Urothelium cell line (cell line): ENCODE results near the gene MLPH.

Experiments used
- DNase-seq: peaks from one replicate; pipeline ENCODE4 v3.0.0; 2011; ENCODE audit warnings: low spot score, mixed read lengths
- FAIRE-seq: peaks from 2 replicates; lab custom pipeline; 2011; peaks lifted over from hg19 to GRCh38; lab: Jason Lieb, UNC

The MLPH gene

DNA sequence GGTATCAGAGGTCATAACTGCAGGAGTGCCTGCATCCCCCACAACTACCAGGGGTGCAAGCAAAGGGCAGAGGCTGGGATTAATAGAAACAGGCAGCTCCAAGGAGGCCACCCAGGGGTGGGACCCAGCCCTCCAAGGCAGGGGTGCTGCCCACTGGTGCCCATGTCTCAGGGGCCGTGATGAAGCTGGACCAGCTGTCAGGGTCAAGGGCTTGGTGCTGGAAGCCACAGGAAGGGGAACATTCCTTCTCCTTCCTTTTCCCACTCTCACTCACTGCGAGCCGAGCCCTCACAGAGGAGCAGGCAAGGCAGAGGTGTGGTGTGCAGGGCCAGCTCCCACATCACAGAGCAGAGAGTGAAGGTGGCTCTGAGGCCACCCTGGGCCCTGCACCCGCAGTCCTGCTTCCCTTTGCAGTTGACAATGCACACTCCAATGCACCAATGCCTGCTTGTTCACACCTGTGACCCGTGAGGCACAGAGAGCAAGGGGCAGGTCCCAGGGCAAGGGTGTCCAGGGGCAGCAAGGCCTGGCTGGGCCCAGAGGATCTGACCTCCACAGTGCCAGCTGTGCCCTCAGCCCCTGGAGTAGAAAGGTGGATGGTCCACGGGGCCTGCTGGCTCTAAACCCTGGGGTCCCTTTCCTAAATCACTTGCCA lies 28.7 kb downstream of the MLPH start:
- no peak for DNase-seq
- no peak for FAIRE-seq

DNA sequence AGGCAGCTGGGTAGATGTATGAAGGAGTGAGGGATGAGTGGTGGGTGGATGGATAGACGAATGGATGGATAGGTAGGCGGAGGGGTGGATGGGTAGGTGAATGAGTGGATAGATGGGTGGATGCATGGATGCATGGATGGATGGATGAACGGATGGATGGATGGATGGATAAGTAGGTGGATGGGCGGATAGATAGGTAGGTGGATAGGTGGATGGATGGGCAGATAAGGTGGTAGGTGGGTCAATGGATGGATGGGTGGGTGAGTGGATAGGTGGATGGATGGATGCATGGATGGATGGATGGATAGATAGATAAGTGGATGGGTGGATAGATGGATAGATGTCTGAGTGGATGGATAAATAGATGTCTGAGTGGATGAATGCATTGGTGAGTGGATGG lies 30.1 kb downstream of the MLPH start:
- no peak for DNase-seq
- peak; percentile 91 for FAIRE-seq

DNA sequence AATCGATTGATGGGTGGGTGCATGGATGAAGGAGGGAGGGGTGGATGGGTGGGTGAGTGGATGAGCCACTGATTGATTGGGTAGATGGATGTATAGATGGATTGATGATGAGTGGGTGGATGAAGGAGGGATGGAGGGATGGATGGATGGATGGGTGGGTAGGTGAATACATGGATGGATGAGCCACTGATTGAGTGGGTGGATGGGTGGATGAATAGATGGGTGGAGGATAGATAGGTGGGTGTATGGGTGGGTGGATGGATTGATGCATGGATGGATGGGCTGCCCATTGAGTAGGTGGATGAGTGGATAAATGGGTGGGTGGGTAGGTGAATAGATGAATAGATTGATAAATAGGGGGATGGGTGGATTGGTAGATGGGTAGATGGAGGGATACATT lies 30.9 kb downstream of the MLPH start:
- peak; percentile 56 for FAIRE-seq
- no peak for DNase-seq

- FAIRE-seq: no peak
- no peak for DNase-seq
Observed at GRCh38 chr2:237519506-237520245, 32.6 kb downstream of the MLPH start.

GRCh38 chr2:237520290-237520689 lies 33.2 kb downstream of the MLPH start:
- no peak for DNase-seq
- no peak for FAIRE-seq

DNA sequence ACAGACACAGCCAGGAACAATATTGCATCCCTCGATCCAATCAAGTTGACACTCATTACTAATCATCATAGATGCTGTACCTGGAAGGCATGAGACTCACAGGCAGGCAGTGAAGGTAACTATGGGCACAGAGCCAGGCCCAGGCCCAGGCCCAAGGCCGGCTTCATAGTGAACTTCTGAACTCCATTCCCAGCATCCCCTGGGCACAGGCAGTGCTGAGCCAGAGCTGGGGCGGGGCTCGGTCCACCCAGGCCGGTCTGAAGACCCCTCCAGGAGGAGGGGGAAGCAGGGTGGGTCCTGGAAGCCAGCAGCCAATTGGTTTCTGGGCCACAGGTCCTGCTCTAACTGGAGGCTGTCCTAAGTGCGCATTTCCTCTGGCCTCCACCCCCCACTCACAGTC lies 37.6 kb downstream of the MLPH start:
- no peak for DNase-seq
- no peak for FAIRE-seq

DNA sequence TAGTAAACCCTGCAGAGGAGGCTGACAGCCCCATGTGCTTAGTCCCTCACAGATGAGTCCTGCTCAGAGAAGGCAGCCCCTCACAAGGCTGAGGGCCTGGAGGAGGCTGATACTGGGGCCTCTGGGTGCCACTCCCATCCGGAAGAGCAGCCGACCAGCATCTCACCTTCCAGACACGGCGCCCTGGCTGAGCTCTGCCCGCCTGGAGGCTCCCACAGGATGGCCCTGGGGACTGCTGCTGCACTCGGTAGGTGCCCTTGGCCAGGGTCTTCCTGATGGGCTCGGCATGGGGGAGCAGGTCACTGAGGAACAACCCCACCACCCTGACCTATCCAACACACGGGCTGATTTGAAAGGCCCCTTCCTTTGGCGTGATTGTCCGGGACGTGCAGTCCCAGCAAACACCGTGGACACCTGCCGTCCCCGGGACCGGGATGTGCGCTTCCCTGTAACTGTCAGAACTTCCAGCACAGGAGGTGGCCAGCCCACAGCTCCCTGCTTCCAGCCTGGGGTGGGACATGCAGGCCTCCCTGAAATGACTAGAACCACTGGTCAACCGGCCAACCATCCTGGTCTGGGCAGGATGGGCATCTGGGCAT lies 38.6 kb downstream of the MLPH start:
- FAIRE-seq: no peak
- no peak for DNase-seq

GRCh38 chr2:237527233-237527632 lies 40.2 kb downstream of the MLPH start:
- DNase-seq: no peak
- no peak for FAIRE-seq

DNA sequence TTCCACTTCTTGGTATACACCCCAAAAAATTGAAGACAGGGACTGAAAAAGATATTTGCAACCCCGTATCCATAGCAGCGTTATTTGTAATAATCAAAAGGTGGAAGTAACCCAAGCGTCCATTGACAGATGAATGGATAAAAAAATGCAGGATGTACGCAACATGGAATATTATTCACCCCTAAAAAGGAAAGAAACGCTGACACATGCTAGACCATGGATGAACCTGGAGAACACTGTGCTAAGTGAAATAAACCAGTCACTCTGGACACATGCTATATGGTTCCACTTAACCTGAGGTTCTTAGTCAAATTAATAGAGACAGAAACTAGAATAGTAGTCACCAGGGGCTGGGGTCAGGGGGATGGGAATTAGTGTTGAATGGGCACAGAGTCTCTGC lies 40.7 kb downstream of the MLPH start:
- no peak for DNase-seq
- no peak for FAIRE-seq

DNA sequence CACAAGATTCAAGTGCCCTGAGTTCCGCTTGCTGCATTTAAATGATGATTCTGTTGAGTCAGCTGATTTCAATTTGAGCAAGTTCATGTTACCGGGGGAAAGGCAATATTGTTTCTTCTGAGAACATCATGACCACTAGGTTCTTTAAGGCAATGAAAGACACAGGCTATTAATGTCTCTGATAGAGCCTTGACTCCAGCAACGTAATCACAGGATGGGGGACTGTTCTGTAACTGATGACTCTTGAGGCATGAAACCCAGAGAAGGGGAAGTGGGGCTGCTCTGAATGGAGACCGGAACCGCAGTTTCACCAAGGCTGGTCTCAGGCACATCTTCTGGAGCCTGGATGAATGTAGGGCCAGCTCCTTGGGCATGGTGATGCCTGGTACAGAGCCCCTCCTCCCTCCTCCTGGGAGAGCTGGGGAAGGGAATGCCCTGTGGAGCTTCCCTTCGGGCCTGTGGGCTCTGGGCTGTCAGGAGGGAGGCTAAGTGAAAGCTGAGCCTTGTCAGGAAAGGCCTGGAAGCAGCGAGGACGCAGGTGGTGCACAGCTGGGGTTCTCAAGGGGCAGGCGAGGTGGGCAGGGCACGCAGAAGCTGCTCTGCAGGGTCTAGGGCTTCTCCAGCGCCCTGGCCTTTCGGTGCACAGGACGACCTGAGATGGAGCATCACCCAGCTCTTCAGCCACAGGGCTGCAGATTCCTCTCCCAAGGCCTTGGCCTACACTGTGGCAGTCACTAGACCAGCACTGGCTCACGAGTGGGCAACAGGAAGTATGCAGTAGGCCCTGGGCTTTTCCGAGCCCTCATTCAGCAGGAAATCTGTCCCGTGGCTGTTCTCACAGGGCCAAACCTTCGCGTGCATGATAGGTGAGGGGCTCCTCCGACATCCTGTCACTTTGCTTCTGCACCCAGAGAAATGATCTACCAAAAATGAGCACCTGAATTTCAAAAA lies 42.7 kb downstream of the MLPH start:
- no peak for DNase-seq

DNA sequence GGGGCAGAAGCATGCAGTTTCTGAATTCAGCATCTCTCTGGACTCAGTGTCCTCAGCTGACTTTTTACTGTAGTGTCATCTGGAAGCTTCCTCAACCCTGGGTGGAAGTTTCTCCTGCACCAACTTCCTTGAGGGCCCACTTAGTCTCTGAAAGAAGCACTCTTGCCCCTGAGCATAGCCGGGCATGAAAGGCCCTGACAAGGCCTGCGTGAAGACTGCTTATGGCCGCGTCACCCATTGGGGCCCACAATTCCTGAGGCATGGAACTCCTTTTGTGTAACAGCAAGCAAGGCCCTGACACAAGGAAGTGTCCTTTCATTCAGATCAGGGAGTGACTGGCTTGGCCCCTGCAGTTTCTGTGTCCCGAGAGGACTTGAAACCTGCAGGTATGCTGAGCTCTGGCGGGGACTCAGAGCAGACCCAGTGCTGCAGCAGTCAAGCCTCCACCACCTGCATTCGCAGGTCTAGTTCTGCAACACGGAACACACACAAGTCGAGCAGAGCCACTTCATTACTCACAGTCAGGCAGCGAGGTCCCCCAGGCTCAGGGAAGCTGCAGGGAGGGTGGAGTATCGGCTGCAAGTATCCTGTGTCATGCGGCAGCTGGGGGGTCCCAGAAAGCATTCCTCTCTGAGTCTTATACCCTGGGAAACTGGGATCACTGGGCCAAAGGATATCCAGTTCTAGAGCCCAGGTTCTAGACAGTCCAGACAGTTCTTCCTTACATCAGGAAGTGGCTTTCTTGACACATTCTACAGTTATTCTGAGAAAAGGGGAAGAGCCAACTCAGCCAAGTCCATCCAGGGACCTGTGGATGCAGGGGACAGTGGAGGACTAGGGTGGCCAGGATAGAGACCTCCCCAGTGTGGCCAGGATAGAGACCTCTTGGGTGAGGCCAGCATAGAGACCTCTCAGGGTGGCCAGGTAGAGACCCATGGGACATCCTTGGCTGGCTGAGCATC lies 43.7 kb downstream of the MLPH start:
- FAIRE-seq: no peak
- no peak for DNase-seq

More for the DNA sequence above, 42.7 kb downstream of the MLPH start:
- FAIRE-seq: no peak

DNA sequence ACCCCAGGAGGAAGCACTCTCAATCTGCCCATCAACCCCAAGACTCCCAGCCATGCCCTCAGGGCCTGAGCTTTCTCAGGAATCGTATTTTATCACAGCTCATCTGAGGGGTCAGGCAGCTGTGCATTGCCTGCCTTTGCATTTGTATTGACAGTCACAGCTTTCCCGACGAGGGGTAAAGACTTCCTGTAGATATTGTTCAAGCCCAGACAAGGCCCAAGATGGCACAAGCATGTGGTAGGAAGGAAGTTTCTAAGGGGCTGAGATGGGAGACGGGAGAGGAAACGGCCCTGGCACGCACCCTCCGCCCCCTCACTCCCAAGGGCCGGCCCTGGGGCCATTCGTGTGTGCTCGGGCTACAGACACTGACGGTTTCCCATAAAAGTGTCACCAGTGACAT lies 45.1 kb downstream of the MLPH start:
- FAIRE-seq: no peak

DNA sequence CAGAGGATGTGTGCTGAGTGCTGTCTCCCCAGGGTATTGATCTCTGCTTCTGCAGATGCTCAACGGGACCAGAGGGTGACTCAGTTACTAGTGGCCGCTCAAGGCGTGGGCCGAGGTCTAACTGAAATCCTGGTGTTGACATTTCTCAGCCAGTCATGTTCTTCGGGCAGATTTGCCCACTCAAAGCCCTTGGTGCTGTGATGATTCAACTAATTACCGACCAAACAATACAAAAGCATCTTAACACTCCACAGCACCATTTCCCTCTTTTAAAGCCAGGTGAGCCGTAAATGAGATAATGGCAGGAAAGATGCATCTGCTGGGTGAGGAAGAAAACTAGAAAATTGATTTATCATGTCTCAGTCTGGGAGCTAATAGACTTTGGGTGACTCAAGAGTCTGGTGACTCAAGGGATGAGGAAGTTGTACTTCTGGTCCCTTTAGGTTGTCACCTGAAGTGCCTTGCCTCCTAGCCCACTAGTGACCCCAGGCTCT lies 46.7 kb downstream of the MLPH start:
- FAIRE-seq (no peak), DNase-seq (peak; percentile 26)

More for the DNA sequence above, 45.1 kb downstream of the MLPH start:
- DNase-seq: no peak

DNA sequence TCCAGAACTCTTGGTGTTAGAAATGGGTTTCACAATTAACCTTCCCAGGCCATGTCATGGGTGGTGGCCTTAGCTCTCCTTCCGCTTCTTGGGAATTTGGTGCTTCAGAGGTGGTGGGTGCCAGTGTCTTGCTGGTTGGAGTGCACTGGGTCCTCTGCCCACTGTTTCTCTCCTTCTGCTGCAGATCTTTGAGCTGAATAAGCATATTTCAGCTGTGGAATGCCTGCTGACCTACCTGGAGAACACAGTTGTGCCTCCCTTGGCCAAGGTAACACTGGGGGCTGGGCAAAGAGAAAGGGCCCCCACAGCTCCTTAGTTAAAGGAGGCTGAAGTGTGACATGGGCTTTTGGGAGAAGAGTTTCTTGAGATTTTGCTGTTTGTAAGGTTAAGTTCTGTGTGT lies 47.3 kb downstream of the MLPH start:
- no peak for FAIRE-seq
- no peak for DNase-seq

GRCh38 chr2:237535385-237536082 lies 48.5 kb downstream of the MLPH start:
- FAIRE-seq: peak; percentile 83
- DNase-seq: no peak

- no peak for DNase-seq
- no peak for FAIRE-seq
Observed at GRCh38 chr2:237536083-237536415, 49.0 kb downstream of the MLPH start.

GRCh38 chr2:237536617-237537016 lies 49.6 kb downstream of the MLPH start:
- no peak for FAIRE-seq
- DNase-seq: no peak

- peak; percentile 52 for FAIRE-seq
- no peak for DNase-seq
Observed at GRCh38 chr2:237538001-237538720, 51.1 kb downstream of the MLPH start.

DNA sequence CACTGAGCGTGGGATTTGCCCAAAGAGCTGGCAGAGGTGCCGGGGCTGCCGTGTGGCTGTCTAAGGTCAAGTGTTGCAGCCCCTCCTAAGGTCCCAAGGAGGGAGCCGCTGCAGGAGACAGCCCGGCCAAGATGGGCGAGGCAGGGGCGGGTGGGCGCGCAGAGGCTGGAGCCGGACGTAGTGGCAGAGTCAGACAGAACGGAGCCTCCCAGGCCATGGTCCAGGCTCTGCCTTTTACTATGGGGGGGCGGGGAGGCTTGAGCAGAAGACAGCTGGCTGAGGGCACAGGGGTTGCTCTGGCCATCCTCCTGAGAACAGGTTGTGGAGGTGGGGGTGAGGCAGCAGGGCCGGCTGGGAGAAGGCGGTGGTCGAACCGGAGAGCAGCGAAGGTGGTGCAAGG lies 51.9 kb downstream of the MLPH start:
- DNase-seq (no peak), FAIRE-seq (no peak)
